ENCODE measurements around the gene LRRC2. TPM values are rescaled to one million over a fixed set of nuclear protein-coding genes. Genes with fewer than 3 reads are reported as not detected.

Gene LRRC2
- total RNA-seq, 1 experiment from 2014 or later: 2.6 TPM

- no peak overlapping the region for H3T11ph ChIP-seq (ENCODE audit: low read length)
- no peak overlapping the region for H3K56ac ChIP-seq (ENCODE audit: insufficient read length, low read depth, low read length)
- H3K4me1 Mint-ChIP-seq: peaks cover 54 to 57% of the 10 kb centered on the region in 2 experiments
- peaks cover 0 to 2% (median under 1%) of the 10 kb centered on the region in 3 experiments; a peak in 3 of 7 replicates for H3K36me3 Mint-ChIP-seq (ENCODE audit: insufficient read depth in 1 of 3, low read depth in 3 of 3)
- H2BK5ac ChIP-seq (ENCODE audit: insufficient read length, low read length): no peak overlapping the region
- no peaks in the 10 kb centered on the region for H4K20me1 ChIP-seq (ENCODE audit: control insufficient read depth, insufficient read depth, insufficient read length)
- no peak overlapping the region for H4K5ac ChIP-seq (ENCODE audit: insufficient read length, low read depth, low read length)
- no peak overlapping the region for H2BK120ac ChIP-seq (ENCODE audit: low read depth, low read length, poor library complexity, severe bottlenecking)
- H3K4me2 ChIP-seq (ENCODE audit: insufficient read depth, insufficient read length, low read length): no peak overlapping the region
- no peak overlapping the region for H4K91ac ChIP-seq (ENCODE audit: insufficient read length, low read depth, low read length)
- no peak overlapping the region for H3K14ac ChIP-seq (ENCODE audit: insufficient read depth, low read length)
- H3K79me2 ChIP-seq (ENCODE audit: insufficient read depth, low read length): no peaks in the 10 kb centered on the region
- no peak overlapping the region for H2AFZ ChIP-seq (ENCODE audit: low read length)
- no peaks in the 10 kb centered on the region for H3K27me3 Mint-ChIP-seq (ENCODE audit: low read depth)
- H3K9ac ChIP-seq (ENCODE audit: extremely low read depth, insufficient read length, low read length): no peak overlapping the region
- no peak overlapping the region for H2BK15ac ChIP-seq (ENCODE audit: low read depth, low read length)
- no peaks in the 10 kb centered on the region for H3K9me3 ChIP-seq (ENCODE audit: control insufficient read depth, low read depth, low read length)
- no peak overlapping the region for H2BK20ac ChIP-seq (ENCODE audit: low read depth, low read length, poor library complexity, severe bottlenecking)
- H2BK12ac ChIP-seq (ENCODE audit: insufficient read length, low read depth, low read length): no peak overlapping the region
- no peaks in the 10 kb centered on the region for H3K23me2 ChIP-seq (ENCODE audit: insufficient read length, low read depth, low read length, poor library complexity, severe bottlenecking)
- TF ChIP-seq CTCF (conservative IDR thresholded peaks at IDR 0.05): no peak
- H3K4ac ChIP-seq (ENCODE audit: low read depth, low read length): no peak overlapping the region
- H3K27ac Mint-ChIP-seq: peak overlapping the region in 2 of 3 experiments; percentile 7 to 34; a peak in 2 of 7 replicates
- no peak overlapping the region for H3K27ac ChIP-seq (ENCODE audit: insufficient read length, low read depth, low read length)
- H3K27me3 ChIP-seq (ENCODE audit: insufficient read depth, low read length): no peaks in the 10 kb centered on the region
- no peak overlapping the region for H4K8ac ChIP-seq (replicated peaks; ENCODE audit: insufficient read length, low read depth, low read length)
- no peak overlapping the region for H2AK5ac ChIP-seq (ENCODE audit: insufficient read length, low read length)
- H3K23ac ChIP-seq (ENCODE audit: insufficient read length, low read depth, low read length): no peak overlapping the region
- H3K79me1 ChIP-seq (ENCODE audit: insufficient read depth, low read depth, low read length, poor library complexity, severe bottlenecking): no peaks in the 10 kb centered on the region
- no peak overlapping the region for H3K18ac ChIP-seq (ENCODE audit: insufficient read length, low read depth, low read length)
- no CpG with 5 or more reads among the region's 1 CpG for WGBS (ENCODE audit: extremely low coverage, insufficient read length, low lambda C conversion rate)
- H3K9me3 Mint-ChIP-seq: no peaks in the 10 kb centered on the region
- no peak for DNase-seq
- H3K4me3 Mint-ChIP-seq: no peak overlapping the region
- peaks cover 22% of the 10 kb centered on the region for H3K4me1 ChIP-seq (ENCODE audit: insufficient read depth, low read length)
These were observed 37.4 kb upstream of the LRRC2 start for GRCh38 chr3:46603446-46604046.
